Fibroblast of gingiva (primary cell): ENCODE data around the gene ACVRL1.
A peak's percentile ranks its signal among the peaks of the same experiment; 100 is the strongest.

Experiments
- DNase-seq: peaks from one replicate; pipeline ENCODE4 v3.0.0-alpha.2; 2011; ENCODE audit warnings: low read depth

ACVRL1 gene

GRCh38 chr12:51900323-51900889, 6.9 kb upstream of the ACVRL1 start:
- no peak for DNase-seq

- DNase-seq, result no peak
Observed at GRCh38 chr12:51901121-51901817, 6.0 kb upstream of the ACVRL1 start.

GRCh38 chr12:51901881-51902280, 5.4 kb upstream of the ACVRL1 start:
- DNase-seq, result no peak

- peak; percentile 67 for DNase-seq
Observed at GRCh38 chr12:51904951-51905470, 2.3 kb upstream of the ACVRL1 start.

- peak; percentile 58 for DNase-seq
Observed at GRCh38 chr12:51905471-51906429, 1.6 kb upstream of the ACVRL1 start.

GRCh38 chr12:51906430-51907082, 748 bp upstream of the ACVRL1 start:
- no peak for DNase-seq

- DNase-seq, result no peak
Observed at GRCh38 chr12:51907856-51908425, 637 bp downstream of the ACVRL1 start.

- DNase-seq, result no peak
Observed at GRCh38 chr12:51908876-51909592, 1.7 kb downstream of the ACVRL1 start.

- peak; percentile 33 for DNase-seq
Observed at GRCh38 chr12:51910168-51910567, 2.9 kb downstream of the ACVRL1 start.

- no peak for DNase-seq
Observed at GRCh38 chr12:51910691-51911090, 3.4 kb downstream of the ACVRL1 start.

GRCh38 chr12:51911307-51911706, 4.0 kb downstream of the ACVRL1 start:
- no peak for DNase-seq

GRCh38 chr12:51911788-51912711, 4.7 kb downstream of the ACVRL1 start:
- DNase-seq, result no peak

GRCh38 chr12:51913071-51914033, 6.0 kb downstream of the ACVRL1 start:
- DNase-seq, result no peak

GRCh38 chr12:51914034-51914923, 7.0 kb downstream of the ACVRL1 start:
- no peak for DNase-seq

- DNase-seq, result no peak
Observed at GRCh38 chr12:51915003-51915625, 7.8 kb downstream of the ACVRL1 start.

- DNase-seq, result no peak
Observed at GRCh38 chr12:51915951-51916350, 8.6 kb downstream of the ACVRL1 start.

GRCh38 chr12:51917041-51917590, 9.8 kb downstream of the ACVRL1 start:
- no peak for DNase-seq
